Activated CD4-positive, alpha-beta T cell treated with anti-CD3 and anti-CD28 coated beads for 48 hours (primary cell): Measurements from ENCODE around the gene ERMARD.
A peak's percentile ranks its signal among the peaks of the same experiment; 100 is the strongest.

Source experiments
- DNase-seq: peaks from one replicate; pipeline ENCODE4 v3.0.0-alpha.2; 2020

Gene ERMARD

DNA sequence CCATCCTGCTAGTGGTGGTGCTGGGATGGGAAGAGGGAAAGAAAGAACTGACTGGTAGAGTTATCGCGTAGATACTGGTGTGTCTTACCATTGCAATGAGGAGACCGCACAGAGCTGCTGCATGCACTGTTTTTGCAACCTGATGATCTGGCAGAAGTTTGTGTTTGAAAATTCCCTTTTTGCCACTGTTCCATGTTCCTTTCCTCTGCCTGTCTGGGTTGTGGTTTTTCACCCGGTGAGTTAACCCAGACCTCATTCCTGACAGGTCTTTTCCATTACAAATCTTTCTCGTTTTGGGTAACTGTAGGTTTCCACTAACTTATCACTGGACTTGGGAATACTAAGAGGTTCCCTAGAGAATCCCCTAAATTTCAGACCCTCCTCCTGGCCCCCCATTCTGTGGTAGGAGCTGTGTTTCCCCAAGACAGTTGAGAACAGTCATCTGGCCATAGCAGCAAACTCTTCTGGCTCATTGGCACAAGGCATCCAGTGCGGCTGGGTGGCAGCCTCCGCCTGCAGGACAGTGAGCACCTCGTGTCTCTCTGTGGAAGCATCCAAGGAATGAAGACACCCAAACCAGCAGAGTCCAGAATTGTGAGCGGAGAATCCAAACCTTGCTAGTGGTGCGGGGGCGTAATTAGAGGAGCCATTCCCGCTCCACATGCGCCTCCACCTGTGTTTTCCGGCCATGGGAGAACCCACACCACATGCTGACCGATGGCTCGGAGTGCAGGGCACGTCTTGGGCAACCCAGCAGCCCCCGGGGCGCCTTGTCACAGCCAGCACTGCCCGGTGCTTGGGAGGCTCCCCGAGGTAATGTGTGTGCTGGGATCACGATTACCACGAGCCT, 32.8 kb downstream of the ERMARD start:
- DNase-seq = no peak

DNA sequence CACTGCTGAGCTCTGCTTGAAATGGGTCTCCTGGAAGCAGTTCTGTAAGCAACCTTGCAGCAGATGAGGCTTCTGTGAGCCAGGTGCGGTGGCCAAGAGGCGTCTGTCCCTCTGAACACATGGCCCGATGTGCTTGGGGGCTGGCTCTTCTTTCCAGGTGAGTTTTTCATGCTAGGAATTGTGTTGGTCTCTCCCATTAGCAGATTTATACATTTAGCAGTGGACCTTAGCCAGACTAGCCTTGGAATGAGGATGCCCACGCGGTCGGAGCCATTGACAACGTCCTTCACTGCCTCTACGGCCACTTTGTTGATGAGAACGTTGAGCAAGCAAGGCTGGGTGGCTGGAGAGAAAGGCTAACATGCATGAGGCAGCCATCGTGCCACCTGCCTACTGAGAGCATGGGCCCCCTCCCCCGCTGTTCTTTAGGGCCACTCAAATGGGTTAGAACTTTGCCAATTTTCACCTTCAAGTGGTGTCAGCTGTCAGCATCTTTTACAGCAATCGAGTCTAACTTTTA, 33.5 kb downstream of the ERMARD start:
- DNase-seq = no peak

DNA sequence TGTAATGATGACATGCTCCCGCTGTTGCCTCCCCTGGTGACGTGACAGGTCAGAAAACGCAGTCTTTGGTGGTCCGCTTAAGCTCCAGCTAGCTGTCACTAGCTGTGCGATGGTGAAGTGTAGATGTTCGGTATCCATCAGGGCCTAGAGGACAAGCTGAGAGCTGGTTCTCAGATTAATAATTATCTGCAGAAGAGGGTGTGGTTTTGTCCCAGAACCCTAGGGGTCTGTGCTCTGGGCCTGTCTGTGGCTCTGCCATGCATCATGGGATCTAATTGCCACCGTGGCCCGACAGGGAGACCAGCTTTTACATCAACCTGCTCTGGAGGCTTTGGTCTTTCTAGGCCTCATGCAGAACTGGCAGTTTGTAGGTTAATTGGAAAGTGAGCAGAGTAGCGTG, 34.1 kb downstream of the ERMARD start:
- no peak for DNase-seq

DNA sequence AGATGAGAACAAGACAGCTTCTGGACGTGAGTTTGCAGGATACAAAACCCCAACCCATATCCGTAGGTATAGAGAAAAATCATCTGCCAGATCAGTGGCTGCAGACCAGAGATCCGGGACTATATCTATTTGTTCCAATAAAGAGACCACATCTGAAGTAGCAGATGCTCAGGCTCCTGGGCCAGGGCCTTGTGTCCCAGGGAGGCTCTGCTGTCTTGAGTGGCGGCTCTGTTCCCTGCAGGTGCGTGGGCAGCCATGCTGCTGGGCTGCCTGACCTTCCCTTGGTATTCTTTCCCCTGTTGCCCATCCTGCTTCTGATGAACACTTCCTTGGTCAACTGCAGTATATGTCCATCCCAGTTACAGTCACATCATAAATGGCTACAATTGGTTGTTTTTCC, 34.9 kb downstream of the ERMARD start:
- no peak for DNase-seq

DNA sequence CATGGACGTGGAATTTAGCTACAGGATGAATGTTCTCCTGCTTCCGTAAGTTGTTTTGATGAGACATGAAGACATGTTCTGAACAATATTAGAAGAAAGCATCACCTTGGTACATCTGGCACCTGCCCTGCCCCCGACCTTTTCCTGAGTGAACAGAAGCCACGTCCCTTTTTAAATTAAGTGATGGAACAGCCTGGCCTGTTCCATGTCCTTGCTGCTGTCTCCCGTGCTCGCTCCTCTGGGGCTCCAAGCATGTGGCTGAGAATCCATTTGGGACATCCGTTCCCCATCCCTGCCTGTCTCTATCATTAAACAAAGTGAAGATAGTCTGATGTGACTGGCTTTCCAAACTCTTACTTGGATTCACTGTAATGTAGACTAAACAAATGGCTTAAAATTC, 36.4 kb downstream of the ERMARD start:
- no peak for DNase-seq

DNA sequence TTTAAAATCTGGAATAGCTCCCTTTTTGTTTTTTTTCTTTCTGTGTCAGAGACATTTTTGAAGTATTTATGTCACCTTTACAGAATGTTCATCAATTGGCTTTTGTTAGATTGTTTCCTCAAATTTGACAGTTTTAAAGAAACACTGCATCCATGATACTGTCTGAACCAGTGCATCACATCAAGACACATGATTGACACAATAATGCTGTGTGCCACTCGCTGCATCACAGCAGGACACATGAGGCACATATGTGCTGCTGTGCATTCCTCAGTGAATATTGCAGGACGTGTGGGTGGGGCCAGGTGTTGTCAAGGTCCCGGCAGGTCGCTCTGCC, 37.4 kb downstream of the ERMARD start:
- DNase-seq = no peak

DNA sequence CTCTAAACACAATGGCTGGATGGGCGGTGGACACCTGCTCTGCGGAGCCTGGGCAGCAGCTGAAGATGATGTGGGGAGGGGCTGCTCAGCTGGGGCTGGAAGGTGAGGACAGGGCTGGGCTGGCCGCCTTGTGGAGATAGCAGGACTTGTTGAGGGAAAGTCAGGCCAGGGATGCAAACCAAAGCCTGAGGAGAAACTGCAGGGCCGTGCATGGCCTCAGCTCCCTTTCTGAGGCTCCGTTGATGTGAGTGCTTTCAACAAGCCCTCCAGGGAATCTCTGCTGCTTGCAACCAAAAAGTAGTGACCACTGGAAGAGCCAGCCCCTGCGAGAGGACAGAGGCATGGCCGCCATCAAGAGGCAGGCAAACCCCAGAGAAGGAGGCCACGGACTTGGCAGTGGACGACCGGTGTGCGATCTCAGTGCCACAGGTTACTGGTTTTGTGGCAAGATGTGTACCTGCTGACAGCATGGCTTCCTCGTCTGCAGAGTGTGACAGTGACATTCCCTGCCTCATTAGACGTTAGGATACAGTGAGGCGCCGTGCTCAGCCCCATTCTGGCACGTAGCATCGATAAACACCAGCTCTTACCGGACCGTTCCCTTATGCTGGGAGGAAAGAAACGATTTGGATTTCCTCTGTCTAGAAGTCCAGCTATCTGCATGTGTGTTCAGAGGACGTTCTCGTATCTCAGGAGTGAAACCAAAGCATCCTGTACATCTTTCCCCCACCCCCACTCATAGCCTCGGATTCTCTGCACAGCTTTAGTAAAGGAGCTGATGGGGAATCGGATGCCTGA, 37.9 kb downstream of the ERMARD start:
- no peak for DNase-seq

DNA sequence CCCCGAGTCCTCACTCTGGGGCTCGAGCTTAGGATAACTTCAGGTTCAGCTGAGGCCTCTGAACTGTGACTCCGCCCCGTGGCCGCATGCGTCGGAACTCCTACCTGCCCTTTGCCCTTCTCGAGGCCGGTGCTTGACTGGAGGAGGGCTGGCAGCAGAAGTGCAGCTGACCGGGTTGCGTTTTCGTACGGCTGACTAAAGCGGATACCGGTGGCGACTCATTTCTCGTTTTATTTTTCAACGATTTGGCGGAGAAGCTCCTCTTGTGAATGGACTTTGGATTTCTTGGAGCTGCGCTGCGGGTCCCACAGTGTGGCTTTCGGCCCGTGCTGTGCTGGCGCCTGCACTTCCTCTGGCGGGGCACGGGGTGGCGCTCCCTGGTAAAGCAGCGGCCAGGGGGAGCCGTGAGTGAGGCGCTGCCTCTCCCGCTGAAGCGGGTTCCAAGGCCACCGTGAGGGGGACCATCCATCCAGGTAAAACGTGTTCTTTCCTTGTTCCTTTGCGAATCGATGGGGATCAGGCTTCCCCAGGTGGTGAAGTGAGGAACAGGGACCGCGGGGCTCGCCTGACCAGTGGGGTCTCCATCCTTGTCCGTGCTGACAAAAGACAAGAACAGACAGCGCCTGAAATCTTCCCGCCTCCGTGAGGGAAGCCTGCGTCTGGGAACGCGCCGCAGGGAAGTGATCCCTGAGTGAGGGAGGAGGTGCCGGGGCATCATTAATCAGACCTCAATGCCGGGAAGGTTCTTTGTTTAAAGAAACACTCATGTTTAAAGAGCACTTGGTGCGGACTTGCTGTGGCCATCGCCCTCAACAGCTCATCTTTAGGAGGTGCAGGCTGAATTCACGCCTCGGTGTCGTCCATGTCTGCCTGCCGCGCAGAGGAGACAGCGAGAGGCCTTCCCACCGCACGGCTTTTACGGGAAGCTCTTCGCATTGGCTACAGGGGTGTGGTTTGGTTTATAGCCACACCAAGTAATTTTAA, 38.8 kb downstream of the ERMARD start:
- DNase-seq = peak; percentile 81

DNA sequence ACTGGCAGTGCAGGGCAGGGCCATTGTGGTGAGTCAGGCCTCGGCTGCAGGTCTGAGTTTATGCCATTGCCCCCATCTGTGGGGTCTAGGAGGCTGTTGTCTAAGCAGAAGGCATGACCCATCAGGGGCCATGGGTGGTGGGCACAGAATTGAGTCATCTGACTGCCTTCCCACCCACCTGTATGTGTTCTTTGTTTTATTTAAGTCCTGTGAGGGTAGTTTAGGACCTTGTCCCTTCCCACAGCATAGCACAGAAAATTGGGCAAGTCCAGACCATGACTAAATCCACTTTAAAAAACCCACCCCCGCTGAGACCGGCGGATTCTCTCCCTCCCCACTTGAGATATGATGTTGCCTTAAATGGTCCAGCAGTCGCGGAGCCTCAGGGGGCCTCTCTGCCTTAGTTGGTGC, 40.3 kb downstream of the ERMARD start:
- no peak for DNase-seq

DNA sequence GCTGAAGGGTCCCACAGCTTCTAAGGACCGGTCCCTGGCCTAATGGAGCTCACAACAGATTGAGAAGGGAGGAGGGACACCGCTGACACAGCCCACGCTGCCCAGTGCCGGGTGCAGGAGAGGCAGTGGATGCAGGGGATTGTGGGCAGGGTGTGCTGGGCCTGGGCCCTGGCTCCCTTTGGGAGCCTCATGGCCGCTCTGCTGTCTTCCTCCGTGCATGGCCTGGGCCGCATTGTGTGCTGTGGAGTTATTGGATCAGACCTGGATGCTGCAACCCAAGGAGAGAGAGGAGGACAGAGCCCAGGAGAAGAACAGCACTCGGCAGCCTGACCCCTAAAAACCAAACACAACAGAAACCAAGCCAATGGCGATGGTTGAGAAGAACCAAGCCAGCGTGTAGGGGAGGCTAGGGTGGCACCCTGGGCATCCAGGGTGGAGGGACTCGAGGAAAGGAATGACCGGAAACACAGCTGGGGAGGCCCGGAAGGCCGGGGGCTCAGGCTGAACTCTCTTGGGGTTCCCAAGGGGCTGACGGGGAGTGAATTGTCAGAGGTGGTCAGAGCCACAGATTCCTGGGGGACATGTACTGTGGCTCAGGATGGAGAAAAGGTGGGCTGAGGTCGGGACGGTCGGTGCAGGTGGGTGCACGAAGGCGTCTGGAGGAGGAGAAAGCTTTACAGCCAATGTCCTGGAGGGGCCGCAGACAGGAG, 41.0 kb downstream of the ERMARD start:
- no peak for DNase-seq

DNA sequence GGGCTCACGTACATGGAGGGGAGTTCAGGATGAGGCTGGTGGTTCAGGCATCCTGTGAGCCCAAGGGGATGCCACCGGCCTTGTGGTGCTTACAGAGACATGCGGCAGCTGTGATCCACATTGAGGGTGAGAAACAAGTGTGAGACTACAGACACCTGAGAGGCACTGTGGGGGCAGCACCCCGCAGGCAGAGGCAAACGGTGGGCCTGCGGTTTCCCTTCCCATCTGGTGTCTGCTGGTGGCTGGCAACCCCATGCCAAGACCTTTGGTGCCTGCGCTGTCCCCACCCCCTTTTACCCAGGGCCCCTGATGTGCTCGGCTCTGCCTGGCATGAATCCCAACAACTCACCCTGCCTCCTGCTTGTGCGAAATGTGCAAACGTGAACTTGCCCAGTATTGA, 42.0 kb downstream of the ERMARD start:
- no peak for DNase-seq

DNA sequence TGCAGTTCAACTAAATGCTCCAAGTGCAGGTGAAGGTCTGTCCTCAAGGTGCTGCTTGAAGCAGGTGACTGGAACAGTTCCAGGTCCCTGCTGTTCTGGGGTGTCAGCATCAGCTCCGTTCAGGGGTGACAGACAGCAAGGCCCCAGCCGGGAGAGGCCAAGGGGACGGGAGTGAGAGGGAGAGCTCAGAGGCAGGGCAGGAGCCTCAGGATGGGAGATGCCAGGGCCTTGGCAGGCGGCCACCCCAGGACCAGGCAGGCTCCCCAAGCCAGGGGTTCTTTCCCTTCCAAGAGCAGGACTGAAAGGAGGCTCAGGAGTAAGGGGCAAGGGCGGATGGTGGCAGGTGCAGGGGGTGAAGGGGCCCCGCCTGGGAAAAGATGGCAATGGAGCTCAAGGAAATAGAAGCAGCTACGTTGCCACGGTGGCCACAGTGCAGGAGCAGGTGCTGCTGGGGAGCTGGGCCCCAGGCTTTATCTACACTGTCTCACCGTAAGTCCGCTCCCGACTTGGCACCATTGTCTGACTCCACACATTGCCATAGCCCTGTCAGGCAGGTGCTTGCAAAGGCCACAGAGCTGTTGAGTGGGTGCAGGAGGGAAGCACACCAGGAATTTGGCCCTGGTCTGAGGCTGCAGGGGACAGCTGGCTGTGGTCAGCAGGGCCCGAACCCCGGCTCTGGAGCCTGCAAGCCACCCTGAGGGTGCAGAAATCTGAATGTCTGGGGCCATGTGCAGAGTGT, 43.1 kb downstream of the ERMARD start:
- no peak for DNase-seq

DNA sequence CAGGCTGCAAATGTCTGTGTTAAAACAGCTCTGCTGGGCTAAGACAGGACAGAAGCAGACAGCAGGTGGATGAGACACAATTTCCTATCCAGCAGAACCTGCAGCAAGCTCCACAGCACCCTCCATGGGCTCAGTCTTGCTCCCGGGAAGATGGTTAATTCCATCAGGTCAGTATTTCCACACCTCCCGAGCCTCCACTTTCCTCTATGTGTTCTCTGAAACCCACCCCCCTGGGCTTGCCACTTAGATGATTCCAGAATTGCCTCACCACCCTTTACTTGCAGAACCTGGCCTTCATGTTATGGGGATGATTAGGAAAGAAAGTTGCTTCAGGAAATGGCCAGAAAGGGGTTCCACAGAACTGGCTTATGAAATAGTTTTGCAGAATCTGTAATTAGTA, 43.8 kb downstream of the ERMARD start:
- DNase-seq = no peak

DNA sequence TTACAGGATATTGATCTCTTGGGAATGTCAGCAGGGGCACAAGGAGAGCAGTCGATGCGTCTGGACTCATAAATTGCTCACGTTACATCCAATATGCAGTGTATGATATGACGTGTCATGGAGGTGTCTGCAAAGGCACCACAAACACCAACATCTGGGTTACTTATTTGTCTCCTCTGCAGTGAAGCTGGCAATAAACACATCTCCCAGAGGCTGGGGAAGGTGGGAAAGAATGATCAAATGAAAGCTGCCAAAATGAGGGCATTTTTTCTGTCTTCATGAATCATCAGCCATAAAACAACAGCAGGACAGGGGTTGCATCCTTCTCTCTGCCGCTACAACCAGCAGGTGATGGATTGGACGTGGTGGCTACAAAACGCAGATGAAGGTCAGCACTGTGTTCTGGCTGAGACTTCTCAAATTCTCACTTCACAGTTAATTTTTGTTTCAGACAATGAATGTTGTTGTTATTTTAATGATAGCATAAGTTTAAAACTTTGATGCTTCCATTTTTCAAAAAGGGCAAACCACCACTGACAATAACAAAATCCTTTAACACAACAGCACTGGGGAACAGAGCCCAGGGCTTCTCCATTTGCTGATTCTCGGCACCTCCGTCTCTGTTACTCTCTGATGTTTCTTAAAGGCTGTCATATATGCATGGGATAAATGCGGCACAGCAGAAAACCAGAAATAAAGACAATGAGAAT, 47.5 kb downstream of the ERMARD start:
- DNase-seq = no peak

DNA sequence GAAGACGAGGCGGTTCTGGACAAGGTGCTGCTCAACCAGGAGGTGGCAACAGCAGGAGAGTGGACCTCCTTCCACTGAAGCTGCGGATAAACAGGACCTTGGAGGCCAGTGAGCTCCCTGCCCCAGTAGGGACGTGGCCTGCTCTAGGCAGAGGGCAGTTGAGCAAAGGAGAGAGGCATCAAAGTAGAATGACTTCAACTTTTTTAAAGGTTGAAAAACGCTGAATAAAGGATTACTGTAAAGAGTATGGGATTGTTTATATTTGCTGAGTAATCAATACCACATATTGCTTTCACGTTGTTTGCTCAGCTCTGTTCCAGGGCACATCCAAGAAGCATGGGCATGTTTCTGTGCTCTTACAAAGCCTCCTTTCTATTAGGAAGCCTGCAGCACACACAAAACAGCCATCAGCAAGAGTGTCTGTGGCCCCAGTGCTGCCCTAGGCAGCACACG, 48.1 kb downstream of the ERMARD start:
- DNase-seq = no peak

DNA sequence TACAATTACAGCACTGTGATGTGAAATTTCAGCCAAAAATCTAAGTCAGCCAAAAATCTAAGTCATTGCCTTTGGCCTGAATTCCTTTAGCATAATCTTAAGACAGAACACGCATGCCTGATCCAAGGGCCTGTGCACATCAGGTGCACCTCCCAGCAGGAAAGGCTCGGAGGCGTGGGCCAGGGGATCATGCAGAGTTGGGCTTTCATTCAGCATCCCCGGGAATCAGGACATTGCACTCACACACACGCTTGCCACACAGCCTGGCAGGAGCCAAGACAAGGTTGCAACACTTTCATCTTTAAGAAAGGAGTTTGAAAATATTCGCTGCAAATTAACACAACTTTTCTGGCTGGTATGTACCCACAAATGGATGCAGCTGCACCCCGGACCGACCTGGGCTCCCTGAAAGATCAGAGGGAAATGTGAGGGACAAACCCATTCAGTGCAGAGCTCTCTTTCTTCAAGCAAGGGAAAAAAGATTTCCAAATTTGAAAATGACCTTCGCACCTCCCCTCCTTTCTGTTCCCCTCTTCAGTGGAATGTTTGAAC, 48.8 kb downstream of the ERMARD start:
- no peak for DNase-seq

DNA sequence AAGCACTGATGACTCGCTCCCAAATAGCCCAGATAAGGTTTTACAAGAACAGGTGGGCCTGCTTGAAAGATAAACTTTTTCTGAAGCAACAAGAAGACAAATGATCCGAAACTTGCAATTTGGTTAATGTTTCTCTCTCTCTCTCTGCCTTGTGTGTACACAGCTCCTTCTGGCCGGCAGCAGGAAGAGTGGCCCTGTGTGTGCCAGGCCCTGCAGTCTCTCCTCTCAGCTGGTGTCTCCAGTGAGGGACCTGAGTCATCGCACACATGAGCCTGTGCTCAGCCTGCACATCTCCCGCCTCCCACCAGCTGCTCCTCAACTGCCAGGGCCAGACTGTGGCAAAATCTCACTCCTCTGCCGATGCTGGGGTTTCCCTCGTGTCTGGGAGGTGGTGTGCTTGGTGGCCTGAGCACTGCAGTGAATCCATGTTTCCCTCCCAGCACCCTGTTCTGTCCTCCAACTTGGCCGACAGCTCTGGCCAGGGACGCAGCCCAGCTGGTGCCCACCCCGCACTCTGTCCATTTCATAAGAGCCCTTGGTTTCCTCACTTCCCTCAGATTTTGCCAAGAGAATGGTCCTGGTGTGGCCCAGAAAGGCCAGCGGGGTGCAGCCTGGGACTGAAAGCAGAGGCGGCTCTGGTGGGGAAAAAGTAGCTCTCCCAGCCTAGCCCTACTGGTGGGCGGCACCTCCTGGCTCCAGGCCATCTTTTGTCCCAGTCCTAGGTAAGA, 49.4 kb downstream of the ERMARD start:
- peak; percentile 26 for DNase-seq

DNA sequence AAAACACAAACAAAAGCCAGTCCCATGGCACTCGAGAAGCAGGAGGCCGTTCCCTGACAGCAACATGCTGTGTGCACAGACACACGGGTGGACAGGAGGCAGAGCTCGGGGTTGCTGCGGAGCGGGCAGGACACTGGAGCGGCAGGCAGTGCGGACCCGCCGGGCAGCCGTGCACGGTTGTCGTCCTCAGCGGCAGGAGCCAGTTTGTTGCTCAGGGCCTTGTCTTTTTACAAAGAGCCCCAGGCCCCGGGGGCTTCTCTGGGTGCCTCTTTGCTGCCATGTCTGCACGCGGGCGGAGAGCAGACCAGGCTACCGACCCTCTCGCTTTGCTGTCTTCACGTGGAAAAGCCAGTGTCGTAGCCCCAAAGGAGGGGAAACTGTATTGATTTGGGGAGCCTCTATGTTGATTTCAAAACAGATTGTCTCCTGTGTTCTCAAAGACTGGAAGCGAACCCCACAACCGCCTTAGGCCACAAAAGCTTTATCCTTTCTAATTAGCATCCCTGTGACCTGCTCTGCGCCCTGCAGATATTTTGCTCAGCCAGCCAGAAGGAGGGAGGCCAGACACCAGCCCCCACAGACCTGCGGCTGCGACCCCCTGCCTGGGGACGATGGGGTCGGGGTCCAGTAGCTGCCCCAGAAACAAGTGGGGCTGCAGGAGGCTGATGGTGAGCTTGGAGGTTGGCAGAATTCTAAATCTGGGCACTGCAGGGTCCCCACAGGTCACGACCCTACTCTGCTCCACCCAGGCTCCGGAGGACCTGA, 50.2 kb downstream of the ERMARD start:
- no peak for DNase-seq

DNA sequence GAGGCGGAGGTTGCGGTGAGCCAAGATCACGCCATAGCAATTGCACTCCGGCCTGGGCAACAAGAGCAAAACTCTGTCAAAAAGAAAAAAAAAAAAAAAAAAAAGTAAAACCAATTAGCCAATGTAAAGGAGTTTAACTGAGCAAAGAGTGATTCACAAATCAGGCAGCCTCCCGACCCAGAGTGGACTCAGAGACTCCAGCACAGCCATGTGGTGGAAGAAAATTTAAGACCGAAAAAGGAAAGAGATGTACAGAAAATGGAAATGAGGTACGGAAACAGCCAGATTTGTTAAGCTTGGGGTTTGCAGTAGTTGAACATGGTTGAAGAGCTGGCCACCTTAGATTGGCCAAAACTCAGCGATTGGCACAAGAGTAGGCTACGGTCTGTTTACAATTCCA, 51.4 kb downstream of the ERMARD start:
- DNase-seq = no peak
